H9 (cell line): ENCODE results near the gene PDE3A. TPM values are rescaled to one million over a fixed set of nuclear protein-coding genes. Genes with fewer than 3 reads are reported as not detected.

ENCODE experiments used
- DNase-seq: peaks from one replicate; pipeline ENCODE4 v3.0.0-alpha.2; 2017
- H2AFZ ChIP-seq: one replicate; pipeline ENCODE4 v1.6.1; 2013; ENCODE audit warnings: mild to moderate bottlenecking, low read length, control low read depth, moderate library complexity
- H2AK5ac ChIP-seq: 2 replicates; pipeline ENCODE4 v1.6.1; 2013; ENCODE audit warnings: low read length, control low read depth, mixed read lengths; ENCODE audit not compliant: insufficient read length
- H2BK120ac ChIP-seq: one replicate; pipeline ENCODE4 v1.6.1; 2013; ENCODE audit warnings: low read depth, mild to moderate bottlenecking, low read length, control low read depth, inconsistent platforms; ENCODE audit not compliant: poor library complexity, severe bottlenecking
- H2BK12ac ChIP-seq: 2 replicates; pipeline ENCODE4 v1.6.1; 2013; ENCODE audit warnings: low read length, control low read depth, mixed read lengths, low read depth; ENCODE audit not compliant: insufficient read length
- H2BK15ac ChIP-seq: 2 replicates; pipeline ENCODE4 v1.6.1; 2013; ENCODE audit warnings: low read depth, low read length, control low read depth
- H2BK20ac ChIP-seq: one replicate; pipeline ENCODE4 v1.6.1; 2013; ENCODE audit warnings: low read depth, mild to moderate bottlenecking, low read length, control low read depth, inconsistent platforms; ENCODE audit not compliant: poor library complexity, severe bottlenecking
- H2BK5ac ChIP-seq: 2 replicates; pipeline ENCODE4 v1.6.1; 2013; ENCODE audit warnings: low read length, control low read depth, mixed read lengths; ENCODE audit not compliant: insufficient read length
- H3K14ac ChIP-seq: 2 replicates; pipeline ENCODE4 v1.6.1; 2013; ENCODE audit warnings: low read length, control low read depth; ENCODE audit not compliant: insufficient read depth
- H3K18ac ChIP-seq: 2 replicates; pipeline ENCODE4 v1.6.1; 2013; ENCODE audit warnings: low read depth, mild to moderate bottlenecking, mixed read lengths, low read length, control low read depth; ENCODE audit not compliant: insufficient read length
- H3K23ac ChIP-seq: 2 replicates; pipeline ENCODE4 v1.6.1; 2013; ENCODE audit warnings: low read length, control low read depth, mixed read lengths, low read depth; ENCODE audit not compliant: insufficient read length
- H3K23me2 ChIP-seq: 2 replicates; pipeline ENCODE4 v1.6.1; 2013; ENCODE audit warnings: low read depth, mild to moderate bottlenecking, mixed read lengths, low read length, control low read depth; ENCODE audit not compliant: insufficient read length, poor library complexity, severe bottlenecking
- H3K27ac ChIP-seq: 2 replicates; pipeline ENCODE4 v1.5.1; 2013; ENCODE audit warnings: low read length, control low read depth, mixed read lengths, low read depth; ENCODE audit not compliant: insufficient read length
- H3K27me3 ChIP-seq: 2 replicates; pipeline ENCODE4 v1.6.1; 2013; ENCODE audit warnings: low read length, control low read depth, inconsistent platforms; ENCODE audit not compliant: insufficient read depth
- H3K4ac ChIP-seq: 2 replicates; pipeline ENCODE4 v1.6.1; 2013; ENCODE audit warnings: low read depth, mild to moderate bottlenecking, control low read depth, inconsistent platforms, low read length, moderate library complexity
- H3K4me1 ChIP-seq: 2 replicates; pipeline ENCODE4 v1.6.1; 2013; ENCODE audit warnings: low read length, control low read depth, inconsistent platforms; ENCODE audit not compliant: insufficient read depth
- H3K4me2 ChIP-seq: 2 replicates; pipeline ENCODE4 v1.6.1; 2013; ENCODE audit warnings: low read length, control low read depth, mixed read lengths; ENCODE audit not compliant: insufficient read length, insufficient read depth
- H3K56ac ChIP-seq: 2 replicates; pipeline ENCODE4 v1.6.1; 2013; ENCODE audit warnings: low read depth, mild to moderate bottlenecking, mixed read lengths, low read length, control low read depth; ENCODE audit not compliant: insufficient read length
- H3K79me1 ChIP-seq: 2 replicates; pipeline ENCODE4 v1.6.1; 2013; ENCODE audit warnings: low read depth, mild to moderate bottlenecking, moderate library complexity, low read length, control low read depth, inconsistent platforms; ENCODE audit not compliant: insufficient read depth, poor library complexity, severe bottlenecking
- H3K79me2 ChIP-seq: 2 replicates; pipeline ENCODE4 v1.6.1; 2013; ENCODE audit warnings: low read length, control low read depth, inconsistent platforms; ENCODE audit not compliant: insufficient read depth
- H3K9ac ChIP-seq: 2 replicates; pipeline ENCODE4 v1.6.1; 2013; ENCODE audit warnings: low read length, control low read depth, mixed read lengths; ENCODE audit not compliant: insufficient read length; ENCODE audit errors: extremely low read depth
- H3K9me3 ChIP-seq: one replicate; pipeline ENCODE4 v1.6.1; 2013; ENCODE audit warnings: low read depth, low read length, inconsistent platforms; ENCODE audit not compliant: control insufficient read depth
- H3T11ph ChIP-seq: one replicate; pipeline ENCODE4 v1.6.1; 2013; ENCODE audit warnings: mild to moderate bottlenecking, low read length, control low read depth, inconsistent platforms
- H4K20me1 ChIP-seq: one replicate; pipeline ENCODE4 v1.6.1; 2013; ENCODE audit not compliant: control insufficient read depth, insufficient read length, insufficient read depth
- H4K5ac ChIP-seq: 2 replicates; pipeline ENCODE4 v1.6.1; 2013; ENCODE audit warnings: low read depth, mild to moderate bottlenecking, mixed read lengths, low read length, control low read depth; ENCODE audit not compliant: insufficient read length
- H4K8ac ChIP-seq: replicated peaks from 2 replicates; pipeline ENCODE4 v1.6.1; 2013; ENCODE audit warnings: low read length, control low read depth, mixed read lengths, low read depth; ENCODE audit not compliant: insufficient read length
- H4K91ac ChIP-seq: 2 replicates; pipeline ENCODE4 v1.6.1; 2013; ENCODE audit warnings: low read depth, mild to moderate bottlenecking, moderate library complexity, mixed read lengths, low read length, control low read depth; ENCODE audit not compliant: insufficient read length
- H3K27ac Mint-ChIP-seq, 3 experiments: 2 replicates in 2 of 3; 3 replicates in 1 of 3; pipeline ENCODE4 v1.8.0; 2020 to 2021; ENCODE audit warnings: mixed read lengths in 3 of 3, mild to moderate bottlenecking in 1 of 3, moderate library complexity in 1 of 3
- H3K27me3 Mint-ChIP-seq: 2 replicates; pipeline ENCODE4 v1.8.0; 2021; ENCODE audit warnings: low read depth, mild to moderate bottlenecking, moderate library complexity, mixed read lengths
- H3K36me3 Mint-ChIP-seq, 3 experiments: 2 replicates in 2 of 3; 3 replicates in 1 of 3; pipeline ENCODE4 v1.8.0; 2020 to 2021; ENCODE audit warnings: low read depth in 3 of 3, mixed read lengths in 3 of 3; ENCODE audit not compliant: insufficient read depth in 1 of 3
- H3K4me1 Mint-ChIP-seq, 2 experiments: 2 replicates each; pipeline ENCODE4 v1.8.0; 2020; ENCODE audit warnings: mixed read lengths in 2 of 2
- H3K4me3 Mint-ChIP-seq, 2 experiments: 2 replicates in 1 of 2; 3 replicates in 1 of 2; pipeline ENCODE4 v1.8.0; 2020 to 2021; ENCODE audit warnings: mild to moderate bottlenecking in 2 of 2, mixed read lengths in 2 of 2, moderate library complexity in 1 of 2
- H3K9me3 Mint-ChIP-seq, 2 experiments: 2 replicates in 1 of 2; 3 replicates in 1 of 2; pipeline ENCODE4 v1.8.0; 2020; ENCODE audit warnings: mild to moderate bottlenecking in 2 of 2, mixed read lengths in 2 of 2, moderate library complexity in 1 of 2
- CTCF ChIP-seq: fragments of 200-600 bp; sonication (generic); conservative IDR thresholded peaks from 3 replicates; pipeline ENCODE4 v1.8.0; 2021; ENCODE audit warnings: antibody characterized with exemption, mild to moderate bottlenecking
- WGBS: extraction: QIAGEN DNeasy Blood & Tissue Kit; methylation state at CpG from one replicate; pipeline ENCODE4 v1.1.7; 2013; ENCODE audit warnings: missing lambda C conversion rate, low lambda C conversion rate, mixed read lengths; ENCODE audit not compliant: insufficient read length; ENCODE audit errors: extremely low coverage; 5-methylcytosine and 5-hydroxymethylcytosine counted together
- total RNA-seq: library from RNA; stranded (reverse); gene quantifications from 2 replicates; pipeline ENCODE4 v1.2.1, GENCODE V29; 2021

The PDE3A gene
- total RNA-seq, 1 experiment from 2014 or later = 3.0 TPM

DNA sequence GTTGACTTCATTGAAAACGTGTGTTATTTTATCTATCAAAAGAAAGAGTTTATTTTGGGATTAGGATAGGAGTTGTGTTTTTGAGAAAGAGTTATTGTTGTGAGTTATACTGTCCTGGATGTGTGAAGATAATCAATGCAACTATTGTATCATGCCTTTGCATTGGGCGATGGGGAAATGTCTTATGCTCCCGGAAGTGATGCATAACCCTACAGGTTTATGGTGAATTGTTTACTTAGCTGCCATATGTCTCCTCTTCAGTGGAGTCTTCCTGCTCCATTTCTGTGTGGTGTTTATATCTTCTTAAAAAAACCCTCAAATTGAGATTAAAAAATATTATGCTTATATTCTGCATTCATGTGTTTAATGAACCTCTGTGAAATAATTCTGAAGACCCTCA lies 6.5 kb downstream of the PDE3A start:
- Histone ChIP-seq H3K23me2 (peaks cover 3% of the 10 kb centered on the region), H3K9me3 (no peaks in the 10 kb centered on the region), H3K9ac (no peak overlapping the region), H4K8ac (no peak overlapping the region), H3K56ac (no peak overlapping the region), H2BK20ac (no peak overlapping the region), H2AK5ac (no peak overlapping the region), H3K4ac (no peak overlapping the region), H3K23ac (no peak overlapping the region), H3K18ac (no peak overlapping the region), H3K79me1 (no peaks in the 10 kb centered on the region), H2BK5ac (no peak overlapping the region), H2AFZ (no peak overlapping the region), H4K91ac (no peak overlapping the region), H4K20me1 (no peaks in the 10 kb centered on the region), H3K27me3 (no peaks in the 10 kb centered on the region), H3K14ac (no peak overlapping the region), H3T11ph (no peak overlapping the region), H2BK120ac (no peak overlapping the region), H3K27ac (no peak overlapping the region), H3K4me1 (no peaks in the 10 kb centered on the region), H4K5ac (no peak overlapping the region), H2BK12ac (no peak overlapping the region), H3K79me2 (no peaks in the 10 kb centered on the region), H3K4me2 (no peak overlapping the region), H2BK15ac (no peak overlapping the region)
- Mint-ChIP-seq H3K36me3 (no peaks in the 10 kb centered on the region; a peak in 2 of 7 replicates), H3K4me1 (peaks cover 11 to 26% of the 10 kb centered on the region in 2 experiments), H3K4me3 (no peak overlapping the region), H3K27ac (no peak overlapping the region), H3K9me3 (no peaks in the 10 kb centered on the region), H3K27me3 (peaks cover 16% of the 10 kb centered on the region)
- no peak for DNase-seq
- TF ChIP-seq CTCF = no peak
- 100% methylated on average over 1 of the region's 3 CpGs for WGBS
